Astrocyte of the spinal cord (primary cell): Measurements from ENCODE around the gene SLC7A1.

Experiments
- DNase-seq: peaks from one replicate; pipeline ENCODE4 v3.0.0; 2011; ENCODE audit warnings: low read depth, low spot score
- H3K4me3 ChIP-seq: 2 replicates; pipeline ENCODE4 v1.5.1; 2011; ENCODE audit warnings: low read depth, mild to moderate bottlenecking, low read length, moderate library complexity
- in situ Hi-C: cut with HindIII; loops from 2 replicates; pipeline ENCODE4 v1.10.0; 2017; ENCODE audit warnings: low sequenced_read_pairs
- TF ChIP-seq, protein P1 (sequence below): IDR thresholded peaks from 2 replicates; pipeline ENCODE4 v1.5.1; 2012; ENCODE audit warnings: low read depth, mild to moderate bottlenecking, low read length, inconsistent platforms

SLC7A1 gene

DNA sequence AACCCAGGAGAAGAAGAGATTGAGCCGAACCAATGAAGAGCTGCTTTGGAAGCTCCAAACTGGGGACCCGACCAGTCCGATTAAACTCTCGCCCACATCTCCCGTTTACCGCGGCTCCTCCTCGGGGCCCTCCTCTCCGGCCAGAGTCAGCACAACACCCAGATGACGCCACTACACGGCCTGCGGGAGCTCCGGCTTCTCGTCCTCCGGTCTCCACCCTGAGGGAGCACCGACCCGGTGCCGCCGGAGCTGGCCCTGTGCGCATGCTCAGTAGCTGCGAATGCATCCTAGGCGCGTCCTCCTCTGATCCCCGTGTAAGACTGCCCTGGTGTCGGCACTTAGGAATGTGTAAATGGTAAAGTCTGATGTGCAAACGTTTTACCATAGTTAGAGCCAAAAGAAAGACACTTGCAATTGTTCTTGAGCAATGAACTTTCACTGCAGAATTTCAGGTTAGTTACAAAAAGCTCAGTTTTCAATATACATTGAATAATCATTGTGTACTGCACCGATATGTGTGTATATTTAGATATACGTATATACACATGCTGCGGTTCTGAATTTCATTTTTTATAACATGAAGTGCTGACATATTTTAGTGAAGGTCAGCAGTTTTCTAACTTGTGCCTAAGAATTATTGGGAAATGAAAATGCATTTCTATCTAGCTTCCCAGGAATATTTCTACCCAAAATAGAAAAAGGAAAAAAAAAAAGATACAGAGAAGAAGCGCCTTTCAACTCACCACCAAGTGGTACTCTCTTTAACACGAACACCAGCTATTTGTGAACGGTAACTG lies 92.2 kb downstream of the SLC7A1 start:
- H3K4me3 ChIP-seq = peak overlapping the region; percentile 3
- in situ Hi-C loops = no loop called here
- TF ChIP-seq, protein P1, sequence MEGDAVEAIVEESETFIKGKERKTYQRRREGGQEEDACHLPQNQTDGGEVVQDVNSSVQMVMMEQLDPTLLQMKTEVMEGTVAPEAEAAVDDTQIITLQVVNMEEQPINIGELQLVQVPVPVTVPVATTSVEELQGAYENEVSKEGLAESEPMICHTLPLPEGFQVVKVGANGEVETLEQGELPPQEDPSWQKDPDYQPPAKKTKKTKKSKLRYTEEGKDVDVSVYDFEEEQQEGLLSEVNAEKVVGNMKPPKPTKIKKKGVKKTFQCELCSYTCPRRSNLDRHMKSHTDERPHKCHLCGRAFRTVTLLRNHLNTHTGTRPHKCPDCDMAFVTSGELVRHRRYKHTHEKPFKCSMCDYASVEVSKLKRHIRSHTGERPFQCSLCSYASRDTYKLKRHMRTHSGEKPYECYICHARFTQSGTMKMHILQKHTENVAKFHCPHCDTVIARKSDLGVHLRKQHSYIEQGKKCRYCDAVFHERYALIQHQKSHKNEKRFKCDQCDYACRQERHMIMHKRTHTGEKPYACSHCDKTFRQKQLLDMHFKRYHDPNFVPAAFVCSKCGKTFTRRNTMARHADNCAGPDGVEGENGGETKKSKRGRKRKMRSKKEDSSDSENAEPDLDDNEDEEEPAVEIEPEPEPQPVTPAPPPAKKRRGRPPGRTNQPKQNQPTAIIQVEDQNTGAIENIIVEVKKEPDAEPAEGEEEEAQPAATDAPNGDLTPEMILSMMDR = no peak
- peak; percentile 21 for DNase-seq

DNA sequence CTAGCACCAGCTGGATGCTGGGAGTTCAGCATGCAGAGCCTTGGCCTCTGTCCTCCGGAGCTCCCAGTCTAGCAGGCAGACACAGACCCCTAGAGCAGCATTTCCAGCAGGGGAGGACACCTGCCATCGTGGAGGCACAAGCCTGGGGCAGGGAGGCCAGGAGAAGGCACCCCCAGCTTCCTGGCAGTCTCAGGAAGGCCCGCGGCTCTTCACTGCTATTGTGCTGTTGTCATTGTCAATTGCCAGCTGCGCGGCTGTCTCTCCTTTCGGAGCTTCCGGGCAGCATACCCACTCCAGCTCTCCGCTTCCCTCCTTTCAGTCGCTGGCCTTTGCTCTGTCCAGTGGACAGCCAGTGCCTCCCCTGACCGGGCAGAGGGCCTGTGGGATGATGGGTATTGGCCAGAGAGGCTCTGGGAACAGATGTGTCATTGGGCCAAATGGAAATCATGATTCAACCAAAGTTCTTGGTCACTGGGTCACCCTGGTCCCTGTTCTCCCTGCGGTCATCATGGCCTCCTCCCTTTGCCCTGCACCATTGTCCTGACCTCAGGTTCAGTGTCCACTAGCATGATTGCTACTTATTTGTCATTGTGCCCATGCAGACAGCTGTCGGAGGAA lies 93.0 kb downstream of the SLC7A1 start:
- no peak for DNase-seq
- TF ChIP-seq, protein P1 = no peak
- in situ Hi-C loops = no loop called here
- H3K4me3 ChIP-seq = no peak overlapping the region

DNA sequence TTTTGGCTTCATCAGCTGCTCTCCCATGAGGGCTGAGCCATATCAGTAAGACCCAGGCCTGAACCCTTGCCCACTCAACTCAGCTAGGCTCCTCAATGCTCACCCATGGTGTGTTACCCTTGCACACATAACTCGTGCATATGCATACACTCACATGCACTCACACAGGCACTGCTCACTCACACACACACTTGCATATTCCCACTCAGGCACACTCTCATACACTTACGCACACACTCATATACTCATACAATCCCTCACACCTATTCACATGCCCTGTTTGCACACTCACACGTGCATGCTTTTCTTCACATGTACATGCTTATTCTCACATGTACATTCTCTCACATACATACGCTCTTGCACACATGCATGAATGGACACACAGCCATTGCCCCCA lies 93.8 kb downstream of the SLC7A1 start:
- H3K4me3 ChIP-seq = no peak overlapping the region
- TF ChIP-seq, protein P1 = no peak
- in situ Hi-C loops = no loop called here
- DNase-seq = no peak

DNA sequence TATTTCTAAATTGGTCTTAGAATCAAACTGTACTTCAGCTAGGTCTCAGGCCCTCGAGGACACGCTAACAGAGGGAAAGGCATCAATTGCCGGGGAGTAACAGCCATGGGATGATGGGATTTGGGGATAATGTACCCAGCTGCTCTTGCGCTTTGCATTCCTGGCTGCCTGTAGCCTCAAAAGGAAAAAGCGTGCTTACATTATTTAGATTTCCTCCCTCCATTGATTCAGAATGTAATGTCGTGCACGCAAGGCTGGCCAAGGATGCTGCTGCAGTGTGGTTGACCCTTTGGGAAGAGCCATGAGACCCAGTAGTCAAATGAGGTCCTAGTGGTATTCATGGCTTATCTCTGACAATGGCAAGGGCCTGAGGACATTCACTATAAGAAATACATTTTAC lies 95.1 kb downstream of the SLC7A1 start:
- H3K4me3 ChIP-seq = no peak overlapping the region
- TF ChIP-seq, protein P1 = no peak

DNA sequence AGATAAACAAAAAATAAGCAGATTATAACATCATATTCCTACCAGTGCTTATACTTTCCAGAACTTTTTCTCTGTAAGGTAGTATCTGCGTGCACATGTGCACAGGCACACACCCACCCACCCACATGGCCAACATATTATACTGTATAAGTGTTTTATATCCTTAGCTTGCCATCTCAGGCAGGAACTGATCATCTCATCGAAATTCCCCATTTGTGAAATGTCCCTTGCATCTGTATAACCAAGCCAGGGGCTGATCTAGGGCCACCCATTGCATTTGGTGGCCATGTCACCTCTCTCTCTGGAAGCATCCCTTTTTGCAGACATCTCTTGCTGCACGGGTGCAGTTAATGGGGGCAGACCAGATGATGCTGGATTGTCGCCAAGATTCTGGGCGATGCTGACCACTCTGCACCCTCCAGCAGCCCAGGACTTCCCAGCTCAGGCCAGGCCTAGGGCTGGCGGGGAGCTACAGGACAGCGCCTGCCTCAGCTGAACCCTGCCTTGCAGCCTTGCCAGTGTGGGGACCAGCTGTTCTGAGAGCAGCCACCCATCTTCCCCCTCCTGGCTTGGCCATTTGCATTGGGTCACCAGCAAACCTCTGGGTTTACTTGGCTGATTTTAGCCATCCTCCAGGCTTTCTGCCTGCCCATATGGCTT lies 95.9 kb downstream of the SLC7A1 start:
- H3K4me3 ChIP-seq = no peak overlapping the region
- TF ChIP-seq, protein P1 = no peak
- no peak for DNase-seq
- in situ Hi-C loops = no loop called here

More for the DNA sequence above, 95.1 kb downstream of the SLC7A1 start:
- in situ Hi-C loops = no loop called here
- DNase-seq = no peak

DNA sequence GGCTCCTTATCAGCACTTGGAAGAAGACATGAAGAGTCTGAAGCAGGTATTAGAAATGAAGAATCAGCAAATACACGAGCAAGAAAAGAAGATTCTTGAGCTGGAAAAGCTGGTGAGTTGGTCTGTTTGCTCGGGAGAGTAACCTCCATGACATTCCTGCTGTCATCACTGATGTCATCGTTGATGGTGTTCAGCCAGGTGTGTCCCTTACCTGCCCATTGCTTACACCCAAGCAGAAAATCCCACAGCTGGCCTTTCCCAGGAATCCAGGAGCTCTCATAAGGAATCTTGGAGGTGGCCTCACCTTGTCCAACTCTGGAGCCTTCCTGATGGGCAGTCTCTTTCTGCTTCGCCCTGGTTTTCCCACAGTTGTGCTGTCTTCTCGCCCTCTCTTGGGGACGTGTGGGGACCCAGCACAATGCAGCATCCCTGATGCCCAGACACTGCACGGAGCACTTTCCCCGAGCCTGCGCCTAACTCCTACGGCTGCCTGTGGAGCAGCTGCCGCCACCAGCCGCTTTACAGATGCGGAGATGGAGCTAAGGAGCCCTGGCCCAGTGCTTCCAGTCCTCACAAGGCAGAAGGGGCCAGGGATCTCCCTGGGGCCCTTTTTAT lies 97.0 kb downstream of the SLC7A1 start:
- in situ Hi-C loops = no loop called here
- TF ChIP-seq, protein P1 = no peak
- no peak overlapping the region for H3K4me3 ChIP-seq
- DNase-seq = no peak
